H1 (cell line): ENCODE data around the gene WBP1L. TPM values are rescaled to one million over a fixed set of nuclear protein-coding genes. Genes with fewer than 3 reads are reported as not detected.

Source experiments
- CTCF ChIA-PET: fragments of 300-600 bp; sonication (Branson Sonifier 250); formaldehyde crosslinking; loops from one replicate; lab custom pipeline; 2021; ENCODE audit not compliant: partially characterized antibody; lab: Charles Lee
- POLR2A ChIA-PET: fragments of 300-600 bp; sonication (Branson Sonifier 250); formaldehyde crosslinking; loops from one replicate; lab custom pipeline; 2021; ENCODE audit warnings: inconsistent platforms; ENCODE audit not compliant: partially characterized antibody; lab: Charles Lee
- DNase-seq, 2 experiments: peaks; one replicate each; pipeline versions ENCODE4 v3.0.0 to v3.0.0-alpha.2; 2010 to 2022; ENCODE audit warnings: low spot score in 2 of 2, low read depth in 1 of 2, mixed read lengths in 1 of 2
- FAIRE-seq: peaks from 2 replicates; lab custom pipeline; 2011; peaks lifted over from hg19 to GRCh38; lab: Jason Lieb, UNC
- H2AFZ ChIP-seq: 2 replicates; pipeline ENCODE4 v1.8.1; 2012; ENCODE audit warnings: low read length, inconsistent platforms
- H2AK5ac ChIP-seq: 2 replicates; pipeline ENCODE4 v1.6.1; 2013; ENCODE audit warnings: low read depth, low read length
- H2BK120ac ChIP-seq: replicated peaks from 2 replicates; pipeline ENCODE3; 2013; ENCODE audit warnings: low read depth, low read length, inconsistent platforms
- H2BK12ac ChIP-seq: 2 replicates; pipeline ENCODE4 v1.6.1; 2013; ENCODE audit warnings: low read depth, low read length
- H2BK15ac ChIP-seq: 2 replicates; pipeline ENCODE4 v1.6.1; 2013; ENCODE audit warnings: low read length
- H2BK20ac ChIP-seq: 2 replicates; pipeline ENCODE4 v1.6.1; 2013; ENCODE audit warnings: low read length
- H2BK5ac ChIP-seq: 2 replicates; pipeline ENCODE4 v1.6.1; 2013; ENCODE audit warnings: low read depth, low read length
- H3K14ac ChIP-seq: 2 replicates; pipeline ENCODE4 v1.6.1; 2013; ENCODE audit warnings: inconsistent platforms; ENCODE audit not compliant: insufficient read length
- H3K18ac ChIP-seq: 2 replicates; pipeline ENCODE4 v1.6.1; 2013; ENCODE audit warnings: low read length; ENCODE audit errors: extremely low read depth
- H3K23ac ChIP-seq: 2 replicates; pipeline ENCODE4 v1.6.1; 2013; ENCODE audit warnings: inconsistent platforms; ENCODE audit not compliant: insufficient read length
- H3K23me2 ChIP-seq: 2 replicates; pipeline ENCODE4 v1.6.1; 2013; ENCODE audit warnings: low read depth, low read length
- H3K27ac ChIP-seq: 2 replicates; pipeline ENCODE4 v1.6.1; 2011; ENCODE audit warnings: low read depth, low read length, inconsistent platforms
- H3K27me3 ChIP-seq, 4 experiments: replicated peaks in 1 of 4; 1 replicate in 1 of 4; 2 replicates in 3 of 4; pipeline versions ENCODE4 v1.6.1 to v1.8.1; 2011 to 2013; ENCODE audit warnings: low read length in 3 of 4, mild to moderate bottlenecking in 3 of 4, inconsistent platforms in 2 of 4, mixed read lengths in 2 of 4, moderate library complexity in 1 of 4; ENCODE audit not compliant: control insufficient read depth in 3 of 4, insufficient read depth in 3 of 4; ENCODE audit errors: extremely low read depth in 1 of 4
- H3K36me3 ChIP-seq, 4 experiments: 2 replicates each; pipeline versions ENCODE4 v1.6.1 to v1.8.1; 2011 to 2013; ENCODE audit warnings: mild to moderate bottlenecking in 4 of 4, low read length in 3 of 4, moderate library complexity in 2 of 4, control low read depth in 1 of 4, inconsistent platforms in 1 of 4; ENCODE audit not compliant: insufficient read depth in 4 of 4, control insufficient read depth in 2 of 4
- H3K4ac ChIP-seq: replicated peaks from 2 replicates; pipeline ENCODE3; 2013; ENCODE audit warnings: low read length, low read depth, mixed read lengths, inconsistent platforms; ENCODE audit not compliant: insufficient read length
- H3K4me1 ChIP-seq, 4 experiments: replicated peaks in 1 of 4; 1 replicate in 1 of 4; 2 replicates in 3 of 4; pipeline versions ENCODE4 v1.6.1 to v1.8.1; 2011 to 2013; ENCODE audit warnings: low read length in 3 of 4, inconsistent platforms in 2 of 4, mixed read lengths in 1 of 4; ENCODE audit not compliant: insufficient read depth in 4 of 4, control insufficient read depth in 3 of 4
- H3K4me2 ChIP-seq, 2 experiments: 2 replicates each; pipeline versions ENCODE4 v1.6.1 to v1.8.1; 2011 to 2013; ENCODE audit warnings: low read depth in 2 of 2, low read length in 2 of 2, control low read depth in 1 of 2, inconsistent platforms in 1 of 2, mild to moderate bottlenecking in 1 of 2; ENCODE audit not compliant: insufficient read depth in 1 of 2
- H3K4me3 ChIP-seq, 4 experiments: fragments of 200-600, 300-600 bp in 1 of 4; sonication (generic), shearing (Covaris generic), sonication (Bioruptor Twin) in 1 of 4; 2 replicates each; pipeline versions ENCODE4 v1.5.1 to v1.8.1; 2011 to 2016; ENCODE audit warnings: low read length in 4 of 4, low read depth in 3 of 4, control low read depth in 2 of 4, inconsistent platforms in 2 of 4, mild to moderate bottlenecking in 2 of 4, mixed read lengths in 1 of 4, moderate library complexity in 1 of 4; ENCODE audit not compliant: insufficient read depth in 2 of 4; ENCODE audit errors: extremely low read depth in 1 of 4
- H3K56ac ChIP-seq: replicated peaks from 2 replicates; pipeline ENCODE3; 2013; ENCODE audit warnings: low read depth, mild to moderate bottlenecking, mixed read lengths, low read length, inconsistent platforms; ENCODE audit not compliant: insufficient read length
- H3K79me1 ChIP-seq: 2 replicates; pipeline ENCODE4 v1.6.1; 2013; ENCODE audit warnings: low read depth, low read length, control low read depth
- H3K79me2 ChIP-seq, 2 experiments: 2 replicates each; pipeline versions ENCODE4 v1.6.1 to v1.8.1; 2012 to 2013; ENCODE audit warnings: low read length in 2 of 2, mild to moderate bottlenecking in 2 of 2, inconsistent platforms in 1 of 2; ENCODE audit not compliant: insufficient read depth in 2 of 2, control insufficient read depth in 1 of 2
- H3K9ac ChIP-seq, 4 experiments: replicated peaks in 1 of 4; 1 replicate in 1 of 4; 2 replicates in 3 of 4; pipeline versions ENCODE4 v1.6.1 to v1.8.1; 2011 to 2013; ENCODE audit warnings: low read depth in 3 of 4, low read length in 3 of 4, control low read depth in 2 of 4, mild to moderate bottlenecking in 2 of 4, moderate library complexity in 2 of 4, inconsistent platforms in 1 of 4; ENCODE audit errors: extremely low read depth in 1 of 4
- H3K9me3 ChIP-seq, 2 experiments: 2 replicates each; pipeline versions ENCODE4 v1.6.1 to v1.8.1; 2012 to 2013; ENCODE audit warnings: mild to moderate bottlenecking in 2 of 2, moderate library complexity in 2 of 2, control low read depth in 1 of 2, inconsistent platforms in 1 of 2, low read depth in 1 of 2, low read length in 1 of 2, mixed read lengths in 1 of 2; ENCODE audit not compliant: insufficient read depth in 2 of 2
- H4K20me1 ChIP-seq, 2 experiments: replicated peaks in 1 of 2; 2 replicates each; pipeline versions ENCODE3 to v1.8.1; 2011 to 2013; ENCODE audit warnings: inconsistent platforms in 2 of 2, low read length in 2 of 2, mild to moderate bottlenecking in 1 of 2; ENCODE audit not compliant: insufficient read depth in 2 of 2, control insufficient read depth in 1 of 2
- H4K5ac ChIP-seq: 2 replicates; pipeline ENCODE4 v1.6.1; 2013; ENCODE audit warnings: low read length, low read depth, mixed read lengths, inconsistent platforms; ENCODE audit not compliant: insufficient read length
- H4K8ac ChIP-seq: 2 replicates; pipeline ENCODE4 v1.8.0; 2013; ENCODE audit warnings: mild to moderate bottlenecking, moderate library complexity, low read length, inconsistent platforms; ENCODE audit not compliant: insufficient read depth; ENCODE audit errors: extremely low read depth
- H4K91ac ChIP-seq: replicated peaks from 2 replicates; pipeline ENCODE3; 2013; ENCODE audit warnings: low read length, mixed read lengths, inconsistent platforms; ENCODE audit not compliant: insufficient read length
- ATF3 ChIP-seq: IDR thresholded peaks from 2 replicates; pipeline ENCODE4 v1.6.1; 2011; ENCODE audit warnings: low read depth, mild to moderate bottlenecking, low read length; ENCODE audit not compliant: insufficient read depth
- GABPA ChIP-seq: IDR thresholded peaks from 2 replicates; pipeline ENCODE4 v1.6.1; 2011; ENCODE audit warnings: mild to moderate bottlenecking, low read length, moderate library complexity, borderline replicate concordance; ENCODE audit not compliant: insufficient read depth
- MAX ChIP-seq: IDR thresholded peaks from 2 replicates; pipeline ENCODE4 v1.6.1; 2012; ENCODE audit warnings: inconsistent platforms
- NRF1 ChIP-seq: IDR thresholded peaks from 2 replicates; pipeline ENCODE4 v1.6.1; 2011; ENCODE audit warnings: mild to moderate bottlenecking, low read depth, low read length, improper control_type of control experiment
- POLR2A ChIP-seq, 2 experiments: IDR thresholded peaks; 1 replicate in 1 of 2; 2 replicates in 1 of 2; pipeline ENCODE4 v1.6.1; 2011; ENCODE audit warnings: low read depth in 2 of 2, low read length in 2 of 2, mild to moderate bottlenecking in 2 of 2; ENCODE audit errors: control extremely low read depth in 1 of 2
- RNF2 ChIP-seq: fragments of 200-900, 300-1000 bp; sonication (generic); IDR thresholded peaks from 2 replicates; pipeline ENCODE4 v1.7.1; 2016; ENCODE audit warnings: borderline replicate concordance, low read depth, mild to moderate bottlenecking, antibody characterized with exemption, low read length; ENCODE audit not compliant: poor library complexity, severe bottlenecking; ENCODE audit errors: missing control alignments
- SIX5 ChIP-seq: IDR thresholded peaks from 2 replicates; pipeline ENCODE4 v1.6.1; 2011; ENCODE audit warnings: mild to moderate bottlenecking, low read depth, low read length
- whole genome bisulfite sequencing, 2 experiments: shearing (Covaris generic) in 1 of 2; methylation state at CpG; one replicate each; pipeline versions ENCODE4 v1.1.6 to v1.1.7; 2013 to 2015; ENCODE audit warnings: low lambda C conversion rate in 2 of 2, mixed read lengths in 2 of 2, inconsistent platforms in 1 of 2, low coverage in 1 of 2, missing lambda C conversion rate in 1 of 2; ENCODE audit not compliant: insufficient replicate concordance in 2 of 2, insufficient coverage in 1 of 2, insufficient read length in 1 of 2; ENCODE audit errors: extremely low coverage in 1 of 2, missing lambda C conversion rate in 1 of 2; 5-methylcytosine and 5-hydroxymethylcytosine counted together
- polyA plus RNA-seq, 7 experiments: library from polyadenylated mRNA; depleted of rRNA in 3 of 7; stranded (reverse) in 5 of 7; unstranded in 2 of 7; fragments of >200 nt in 5 of 7; fragments of 200-250 nt in 2 of 7; gene quantifications; 1 replicate in 5 of 7; 2 replicates in 1 of 7; 4 replicates in 1 of 7; pipeline versions ENCODE4 v1.2.1 to v1.2.3, GENCODE V29; 2011 to 2013; ENCODE audit warnings: missing spikeins in 2 of 7, mixed read lengths in 2 of 7
- total RNA-seq: library from RNA; stranded (reverse); fragmentation: NEBNext Ultra II Directional; extraction: Animal tissue kit (Norgen Biotek cat#: 25700); gene quantifications from 2 replicates; pipeline ENCODE4 v1.2.1, GENCODE V29; 2021

Gene WBP1L
- total and polyA plus RNA-seq, 2 of the 8 experiments (the other 6 are each of a cell fraction or from before 2014, with no cell fraction given) = 26.6 to 29.9 TPM

- no peak overlapping the region for H2BK20ac ChIP-seq
- peaks cover 2% of the 10 kb centered on the region; the same call in 1 of the 2 replicates for H3K79me1 ChIP-seq
- no peak overlapping the region for H3K56ac ChIP-seq
- FAIRE-seq = no peak
- H3K4me3 ChIP-seq = no peak overlapping the region
- peaks cover 0 to 4% of the 10 kb centered on the region in 2 experiments for H4K20me1 ChIP-seq
- CTCF ChIA-PET = interaction anchor here (0.9 to 1.0 kb wide), 2 partner anchors 27 to 32 kb away, joined by 3 read pairs; no protein-coding TSS in a partner anchor
- H2BK5ac ChIP-seq = no peak overlapping the region
- no peak overlapping the region for H2AK5ac ChIP-seq
- H3K9ac ChIP-seq = no peak overlapping the region
- H3K18ac ChIP-seq = no peak overlapping the region
- no peak overlapping the region for H4K91ac ChIP-seq
- H3K23ac ChIP-seq = no peak overlapping the region
- no peak overlapping the region for H4K5ac ChIP-seq
- no peak overlapping the region for H3K14ac ChIP-seq
- no peaks in the 10 kb centered on the region for H3K27me3 ChIP-seq
- H3K9me3 ChIP-seq = no peaks in the 10 kb centered on the region
- TF ChIP-seq GABPA (no peak), MAX (no peak), RNF2 (no peak), NRF1 (no peak), POLR2A (IDR thresholded peaks at IDR 0.05; ENCODE audit: control extremely low read depth in 1 of 2, low read depth in 2 of 2, low read length in 2 of 2) (no peak), SIX5 (no peak), ATF3 (no peak)
- TF ChIP-seq, all 59 proteins: peak for 0
- no peak overlapping the region for H2BK15ac ChIP-seq
- H2BK120ac ChIP-seq = no peak overlapping the region
- no peak overlapping the region for H3K27ac ChIP-seq
- POLR2A ChIA-PET = interaction anchor here (1.3 kb wide), 1 partner anchor 53 kb away, joined by 3 read pairs; no protein-coding TSS in a partner anchor
- no peak overlapping the region for H4K8ac ChIP-seq
- no peaks in the 10 kb centered on the region for H3K79me2 ChIP-seq
- WGBS, 2 experiments = 88% methylated on average over 2 of the region's 2 CpGs; no CpG with 5 or more reads in 1 of the 2 experiments
- no peak overlapping the region for H2BK12ac ChIP-seq
- no peak overlapping the region for H3K4ac ChIP-seq
- H3K23me2 ChIP-seq = no peaks in the 10 kb centered on the region
- no peak for DNase-seq
- no peak overlapping the region for H2AFZ ChIP-seq
- H3K36me3 ChIP-seq = peaks cover 0 to 15% (median 8%) of the 10 kb centered on the region in 4 experiments; a peak in 5 of 8 replicates
- no peaks in the 10 kb centered on the region for H3K4me1 ChIP-seq
- H3K4me2 ChIP-seq = no peak overlapping the region
These were observed 41.0 kb upstream of the WBP1L start for GRCh38 chr10:102702742-102703141.
